ENCODE data around the gene TMEM51. TPM values are rescaled to one million over a fixed set of nuclear protein-coding genes. Genes with fewer than 3 reads are reported as not detected.

The TMEM51 gene
- total and polyA plus RNA-seq, 9 donors, result 9.4 to 38.5 (median 23.0) TPM

- WGBS, 3 donors, result 87 to 92% (median 91%) methylated on average over 9 of the region's 9 CpGs
- DNase-seq, result no peak
- Histone ChIP-seq H3K4me3 (no peak overlapping the region), H3K36me3 (no peaks in the 10 kb centered on the region), H3K27ac (no peak overlapping the region), H3K9me3 (no peaks in the 10 kb centered on the region), H3K4me1 (ENCODE audit: insufficient read depth) (no peaks in the 10 kb centered on the region), H3K27me3 (no peaks in the 10 kb centered on the region)
- TF ChIP-seq EP300 (IDR thresholded peaks at IDR 0.05) (no peak), POLR2A (IDR thresholded peaks at IDR 0.05) (no peak), CTCF (IDR thresholded peaks at IDR 0.05) (no peak)
- intact Hi-C loops (cut with DNase I), result no loop called here
Measured at GRCh38 chr1:15236746-15237145, 83.2 kb downstream of the TMEM51 start.

- no peak for DNase-seq
- no peak for TF ChIP-seq POLR2A (IDR thresholded peaks at IDR 0.05)
- TF ChIP-seq EP300 (IDR thresholded peaks at IDR 0.05), result no peak
- TF ChIP-seq CTCF (IDR thresholded peaks at IDR 0.05), result no peak
- Histone ChIP-seq H3K27ac (no peak overlapping the region), H3K4me3 (no peak overlapping the region), H3K27me3 (no peaks in the 10 kb centered on the region), H3K9me3 (no peaks in the 10 kb centered on the region), H3K4me1 (ENCODE audit: insufficient read depth) (no peaks in the 10 kb centered on the region), H3K36me3 (no peaks in the 10 kb centered on the region)
- intact Hi-C loops (cut with DNase I), result no loop called here
- 74 to 87% (median 81%) methylated on average over 1 of the region's 1 CpG for WGBS, 3 donors
Measured at GRCh38 chr1:15238789-15239188, 85.2 kb downstream of the TMEM51 start.

- no peak overlapping the region for H3K27ac ChIP-seq
- DNase-seq, result no peak
- H3K36me3 ChIP-seq, result no peaks in the 10 kb centered on the region
- no peaks in the 10 kb centered on the region for H3K27me3 ChIP-seq
- peaks cover 11% of the 10 kb centered on the region for H3K4me1 ChIP-seq (ENCODE audit: insufficient read depth)
- no peaks in the 10 kb centered on the region for H3K9me3 ChIP-seq
- WGBS, 3 donors, result 87 to 92% (median 90%) methylated on average over 7 of the region's 7 CpGs
- TF ChIP-seq POLR2A (IDR thresholded peaks at IDR 0.05) (no peak), CTCF (IDR thresholded peaks at IDR 0.05) (no peak), EP300 (IDR thresholded peaks at IDR 0.05) (no peak)
- intact Hi-C loops (cut with DNase I), result no loop called here
- H3K4me3 ChIP-seq, result no peak overlapping the region
Measured at GRCh38 chr1:15242766-15243165, 89.2 kb downstream of the TMEM51 start.

DNA sequence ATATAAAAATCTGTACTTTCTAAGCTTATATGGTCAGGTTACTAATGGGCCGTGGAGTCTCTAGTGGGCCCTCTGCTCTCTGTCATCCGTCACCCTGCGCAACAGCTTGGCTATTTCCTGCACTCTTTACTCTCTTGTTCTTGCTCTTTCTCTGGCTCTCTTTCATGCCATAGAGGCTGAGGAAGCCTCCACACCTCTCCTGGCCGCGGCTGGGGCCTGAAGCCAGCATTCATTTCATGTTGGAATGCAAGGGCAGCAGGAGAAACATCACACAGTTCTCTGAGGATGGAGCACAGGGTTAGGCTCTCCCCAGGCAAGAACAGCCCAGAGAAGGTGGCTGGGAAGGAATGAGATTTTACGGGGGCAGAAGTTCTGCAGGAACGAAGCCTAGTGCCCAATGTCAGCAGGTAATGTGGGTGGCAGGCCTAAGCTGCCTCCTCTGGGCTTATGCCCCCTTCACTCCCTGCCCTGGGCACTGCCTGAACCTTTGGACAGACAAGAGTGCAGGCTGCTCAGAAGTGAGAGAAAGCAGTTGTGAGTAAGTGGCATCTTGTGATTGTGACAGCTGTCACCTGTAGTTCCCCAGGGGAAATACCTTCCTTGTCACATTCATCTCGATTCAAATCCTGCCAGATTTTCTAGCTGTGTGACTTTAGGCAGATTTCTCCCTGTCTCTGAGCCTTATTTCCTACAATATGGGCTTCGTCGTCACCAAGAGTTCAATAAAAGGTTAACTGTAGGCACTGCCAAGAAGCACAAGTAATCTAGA lies 89.9 kb downstream of the TMEM51 start:
- 51 to 62% (median 53%) methylated on average over 10 of the region's 10 CpGs for WGBS, 3 donors
- Histone ChIP-seq H3K4me1 (ENCODE audit: insufficient read depth) (peaks cover 11% of the 10 kb centered on the region), H3K36me3 (no peaks in the 10 kb centered on the region), H3K27ac (no peak overlapping the region), H3K9me3 (no peaks in the 10 kb centered on the region), H3K4me3 (no peak overlapping the region), H3K27me3 (no peaks in the 10 kb centered on the region)
- intact Hi-C loops (cut with DNase I), result no loop called here
- DNase-seq, result no peak
- TF ChIP-seq CTCF (IDR thresholded peaks at IDR 0.05), result no peak
- TF ChIP-seq EP300 (IDR thresholded peaks at IDR 0.05), result no peak
- TF ChIP-seq POLR2A (IDR thresholded peaks at IDR 0.05), result no peak
